GM12865 (cell line): ENCODE results near the gene SH2D7.

Source experiments
- DNase-seq: peaks from one replicate; pipeline ENCODE4 v3.0.0; 2010; ENCODE audit warnings: low read depth
- H3K4me3 ChIP-seq: 2 replicates; pipeline ENCODE4 v1.5.1; 2011; ENCODE audit warnings: mild to moderate bottlenecking, low read depth, low read length, control low read depth
- CTCF ChIP-seq: IDR thresholded peaks from 2 replicates; pipeline ENCODE4 v1.5.1; 2011; ENCODE audit warnings: low read length, control low read depth, low read depth, inconsistent platforms; ENCODE audit not compliant: insufficient read depth; ENCODE audit errors: missing control alignments

Gene SH2D7

GRCh38 chr15:78054966-78055365 lies 37.4 kb upstream of the SH2D7 start:
- no peak overlapping the region for H3K4me3 ChIP-seq
- no peak for TF ChIP-seq CTCF
- no peak for DNase-seq

- H3K4me3 ChIP-seq = no peak overlapping the region
- DNase-seq = no peak
- TF ChIP-seq CTCF = no peak
Measured at GRCh38 chr15:78055919-78056713, 36.2 kb upstream of the SH2D7 start.

- H3K4me3 ChIP-seq = no peak overlapping the region
- peak; percentile 35 for DNase-seq
- TF ChIP-seq CTCF = no peak
Measured at GRCh38 chr15:78056714-78057269, 35.6 kb upstream of the SH2D7 start.

GRCh38 chr15:78057803-78058202 lies 34.6 kb upstream of the SH2D7 start:
- no peak for TF ChIP-seq CTCF
- no peak for DNase-seq
- H3K4me3 ChIP-seq = no peak overlapping the region

GRCh38 chr15:78058401-78058935 lies 33.9 kb upstream of the SH2D7 start:
- TF ChIP-seq CTCF = no peak
- no peak overlapping the region for H3K4me3 ChIP-seq
- no peak for DNase-seq

- no peak for TF ChIP-seq CTCF
- DNase-seq = no peak
- no peak overlapping the region for H3K4me3 ChIP-seq
Measured at GRCh38 chr15:78059110-78059839, 33.1 kb upstream of the SH2D7 start.
